HG03060 (cell line): ENCODE measurements around the gene AP3B2.
A peak's percentile ranks its signal among the peaks of the same experiment; 100 is the strongest.
"Not testable (repeated sequence)": the region's sequence is repeated elsewhere in the genome, so short reads cannot be mapped to it uniquely, and the experiment has no call there.

Experiments used
- ATAC-seq: cut with Tn5 transposase; IDR thresholded peaks from one replicate; pipeline ENCODE4 v1.9.1; 2021; ENCODE audit warnings: low read depth, moderate number of reproducible peaks; ENCODE audit not compliant: unreplicated experiment

Gene AP3B2, protein sequence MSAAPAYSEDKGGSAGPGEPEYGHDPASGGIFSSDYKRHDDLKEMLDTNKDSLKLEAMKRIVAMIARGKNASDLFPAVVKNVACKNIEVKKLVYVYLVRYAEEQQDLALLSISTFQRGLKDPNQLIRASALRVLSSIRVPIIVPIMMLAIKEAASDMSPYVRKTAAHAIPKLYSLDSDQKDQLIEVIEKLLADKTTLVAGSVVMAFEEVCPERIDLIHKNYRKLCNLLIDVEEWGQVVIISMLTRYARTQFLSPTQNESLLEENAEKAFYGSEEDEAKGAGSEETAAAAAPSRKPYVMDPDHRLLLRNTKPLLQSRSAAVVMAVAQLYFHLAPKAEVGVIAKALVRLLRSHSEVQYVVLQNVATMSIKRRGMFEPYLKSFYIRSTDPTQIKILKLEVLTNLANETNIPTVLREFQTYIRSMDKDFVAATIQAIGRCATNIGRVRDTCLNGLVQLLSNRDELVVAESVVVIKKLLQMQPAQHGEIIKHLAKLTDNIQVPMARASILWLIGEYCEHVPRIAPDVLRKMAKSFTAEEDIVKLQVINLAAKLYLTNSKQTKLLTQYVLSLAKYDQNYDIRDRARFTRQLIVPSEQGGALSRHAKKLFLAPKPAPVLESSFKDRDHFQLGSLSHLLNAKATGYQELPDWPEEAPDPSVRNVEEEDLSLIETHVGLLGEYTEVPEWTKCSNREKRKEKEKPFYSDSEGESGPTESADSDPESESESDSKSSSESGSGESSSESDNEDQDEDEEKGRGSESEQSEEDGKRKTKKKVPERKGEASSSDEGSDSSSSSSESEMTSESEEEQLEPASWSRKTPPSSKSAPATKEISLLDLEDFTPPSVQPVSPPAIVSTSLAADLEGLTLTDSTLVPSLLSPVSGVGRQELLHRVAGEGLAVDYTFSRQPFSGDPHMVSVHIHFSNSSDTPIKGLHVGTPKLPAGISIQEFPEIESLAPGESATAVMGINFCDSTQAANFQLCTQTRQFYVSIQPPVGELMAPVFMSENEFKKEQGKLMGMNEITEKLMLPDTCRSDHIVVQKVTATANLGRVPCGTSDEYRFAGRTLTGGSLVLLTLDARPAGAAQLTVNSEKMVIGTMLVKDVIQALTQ

DNA sequence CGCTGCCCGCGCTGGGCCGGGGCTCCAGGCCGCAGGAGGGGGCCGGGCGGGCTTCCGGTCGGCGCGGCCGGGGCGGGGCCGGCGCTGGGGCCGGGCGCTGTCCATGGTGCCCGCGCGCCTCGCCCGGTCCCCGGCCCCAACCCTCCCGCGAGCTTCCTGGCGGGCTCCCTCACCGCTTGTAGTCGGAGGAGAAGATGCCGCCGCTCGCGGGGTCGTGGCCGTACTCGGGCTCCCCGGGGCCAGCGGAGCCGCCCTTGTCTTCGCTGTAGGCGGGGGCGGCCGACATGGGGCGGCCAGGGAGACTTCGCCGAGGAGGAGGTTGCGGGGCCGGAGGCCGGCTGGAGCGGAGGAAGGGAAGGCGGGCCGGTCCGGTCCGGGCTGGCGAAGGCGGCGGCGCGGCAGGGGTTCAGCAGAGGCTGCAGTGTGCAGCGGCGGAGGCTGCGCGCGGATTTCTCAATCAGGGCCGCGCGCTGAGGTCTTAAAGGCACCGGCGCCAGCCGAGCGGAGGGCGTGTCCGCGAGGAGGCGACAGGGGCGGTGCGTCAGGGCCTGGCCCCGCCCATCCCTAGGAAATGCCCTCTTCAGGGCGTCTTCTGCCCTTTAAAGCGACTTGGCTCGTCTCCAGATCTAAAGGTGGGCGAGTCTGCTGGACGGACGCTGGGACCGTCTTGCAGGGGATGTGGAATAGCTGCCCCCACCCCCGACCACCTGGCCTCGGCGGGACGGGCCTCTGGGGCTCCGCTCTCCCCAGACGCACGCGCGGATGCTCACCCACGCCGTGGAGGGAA, at the start of gene AP3B2:
Gene AP3B2, minus strand, starts transcription at position 455 of the 787 bp plus-strand sequence. Its CDS starts 169 bp downstream, at position 286.
- no peak for ATAC-seq

DNA sequence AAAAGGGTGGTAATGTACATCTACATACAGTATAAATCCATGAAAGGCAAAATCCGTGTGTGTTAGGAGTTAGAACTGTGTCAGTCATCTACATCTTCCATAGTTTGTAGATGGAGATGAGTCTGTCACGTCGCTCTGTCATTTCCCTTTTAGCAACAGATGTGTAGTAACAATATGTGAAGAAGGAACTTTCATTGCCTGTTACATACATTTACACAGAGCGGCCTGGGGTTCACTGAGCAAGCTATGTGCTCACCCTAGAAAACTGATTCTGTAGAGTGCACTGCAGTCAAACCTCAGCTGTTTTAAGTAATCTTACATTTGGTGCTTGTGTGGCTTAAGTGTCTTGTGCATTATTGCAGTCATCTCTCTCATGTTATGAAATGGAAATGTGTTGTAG, 41.6 kb upstream of the AP3B2 start:
- no peak for ATAC-seq

DNA sequence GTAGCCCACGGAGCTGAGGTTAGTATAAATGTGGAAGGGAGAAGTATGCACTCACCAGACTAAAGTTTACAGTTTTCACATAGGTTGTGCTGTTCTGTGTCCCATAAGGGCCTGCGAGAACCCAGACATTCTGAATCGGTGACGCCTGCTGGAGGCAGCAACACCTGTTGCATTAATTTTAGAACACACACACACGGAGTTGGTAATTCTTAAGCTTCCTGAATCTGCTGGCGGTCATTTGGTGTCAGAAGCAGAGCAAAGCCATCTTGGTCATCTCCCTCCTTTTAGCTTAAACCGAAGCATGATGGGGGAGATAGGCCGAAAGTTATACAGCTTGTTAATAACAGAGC, 41.1 kb upstream of the AP3B2 start:
- peak; percentile 19 for ATAC-seq

DNA sequence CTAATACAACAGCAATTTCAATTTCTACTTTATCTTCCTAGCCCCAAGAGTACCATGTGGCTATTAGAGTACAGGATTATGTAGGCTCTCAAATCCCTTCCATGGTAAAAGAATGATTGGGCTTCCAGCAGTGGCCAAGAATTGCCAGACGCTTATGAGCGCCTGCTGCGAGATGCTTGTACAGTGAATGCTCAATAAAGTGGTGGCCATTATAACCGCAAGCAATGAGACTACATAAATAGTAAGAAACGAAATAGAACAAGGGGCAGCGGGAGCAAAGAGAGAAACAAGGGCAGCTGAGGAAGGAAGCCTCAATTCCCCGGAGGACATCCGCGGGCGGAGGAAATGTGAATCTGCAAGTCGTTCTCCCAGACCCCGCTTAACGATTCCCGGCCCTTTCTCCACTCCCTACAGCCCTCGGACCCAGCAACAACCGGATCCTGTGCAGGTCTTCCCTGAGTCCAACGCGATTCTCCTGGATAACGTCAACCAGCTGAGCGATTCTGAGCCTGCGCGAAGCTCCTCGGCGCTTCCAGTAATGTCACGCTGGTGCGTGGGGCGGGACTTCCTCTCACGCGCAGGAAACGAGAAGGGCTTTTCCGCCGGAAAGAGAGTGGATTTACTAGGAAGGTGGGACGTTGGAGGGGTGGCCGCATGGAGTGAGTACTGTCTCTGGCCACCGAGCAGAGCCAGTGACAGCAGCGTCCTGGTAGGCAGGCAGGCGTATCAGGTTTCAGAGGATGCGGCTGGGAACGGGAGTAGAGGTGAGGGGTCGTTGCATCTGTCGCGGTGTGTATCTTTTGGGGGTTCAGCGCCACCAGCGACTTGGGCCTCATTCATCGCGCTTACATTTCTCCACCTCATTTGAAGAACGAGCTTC, 40.5 kb upstream of the AP3B2 start:
- ATAC-seq, result peak; percentile 91

DNA sequence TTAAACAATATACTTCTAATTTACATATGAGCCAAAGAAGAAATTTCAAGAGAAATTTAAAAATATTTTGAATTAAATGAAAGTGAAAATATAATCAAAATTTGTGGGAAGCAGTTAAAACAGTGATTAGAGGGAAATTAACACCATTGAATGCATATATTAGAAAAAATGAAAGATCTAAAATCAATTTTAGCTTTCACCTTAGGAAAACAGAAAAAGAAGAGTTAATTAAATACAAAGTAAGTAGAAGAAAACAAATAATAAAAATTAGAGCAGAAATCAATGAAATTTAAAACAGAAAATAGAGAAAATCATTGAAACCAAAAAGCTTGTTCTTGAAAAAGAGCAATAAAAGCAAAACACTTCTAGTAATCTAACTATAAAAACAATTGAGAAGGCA, 38.6 kb upstream of the AP3B2 start:
- no peak for ATAC-seq

DNA sequence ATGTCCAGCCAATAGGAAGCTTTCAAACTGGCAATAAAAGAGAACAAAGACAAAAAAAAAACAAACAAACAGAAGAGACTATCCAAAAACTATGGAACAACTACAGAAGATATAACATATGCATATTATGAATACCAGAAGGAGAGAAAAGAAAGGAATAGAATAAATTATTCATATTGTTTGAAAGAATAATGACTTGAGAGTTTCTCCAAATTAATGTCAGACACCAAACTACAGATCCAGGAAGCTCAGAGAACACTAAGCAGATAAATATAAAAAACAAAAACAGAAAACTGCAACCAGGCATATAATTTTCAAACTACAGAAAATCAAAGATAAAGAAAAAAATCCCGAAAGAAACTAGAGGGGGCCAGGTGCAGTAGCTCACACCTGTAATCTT, 34.1 kb upstream of the AP3B2 start:
- no peak for ATAC-seq

DNA sequence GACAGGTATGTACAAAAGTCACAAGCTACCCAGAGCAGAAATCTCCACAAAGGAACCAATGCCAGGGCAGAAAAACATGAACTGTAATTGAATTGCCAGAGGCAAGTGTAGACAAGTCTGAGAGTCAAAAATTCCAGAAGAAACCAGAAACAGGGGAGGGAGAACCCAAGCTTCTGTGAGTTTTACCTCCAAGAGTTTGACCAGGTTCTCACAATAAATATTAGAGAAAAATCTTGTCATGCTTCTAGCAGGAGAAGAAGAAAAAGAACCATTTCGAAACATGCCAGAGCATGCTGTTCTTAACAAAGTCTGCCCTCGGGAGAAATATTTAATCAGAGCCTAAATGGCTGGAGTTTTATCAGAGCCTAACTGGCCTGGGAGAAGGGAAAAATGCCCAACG, 32.5 kb upstream of the AP3B2 start:
- ATAC-seq, result no peak

DNA sequence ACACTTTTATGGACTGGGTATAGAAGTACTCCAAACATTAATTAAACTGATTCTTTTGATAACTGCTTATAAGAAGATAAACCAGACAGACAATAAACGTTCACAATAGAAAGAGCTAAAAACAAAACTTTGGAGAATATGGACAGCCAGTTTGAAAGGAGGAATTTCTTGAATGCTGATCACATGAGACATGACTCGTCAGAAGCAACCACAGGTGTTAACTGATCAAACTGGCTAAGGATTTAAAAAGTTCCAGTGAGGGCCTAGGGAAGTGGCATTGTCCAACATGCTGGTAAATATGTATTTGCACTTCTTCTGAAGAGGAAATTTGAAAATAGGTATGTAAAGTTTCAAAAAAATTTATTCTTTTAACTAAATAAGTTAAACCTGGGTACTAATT, 29.4 kb upstream of the AP3B2 start:
- no peak for ATAC-seq

DNA sequence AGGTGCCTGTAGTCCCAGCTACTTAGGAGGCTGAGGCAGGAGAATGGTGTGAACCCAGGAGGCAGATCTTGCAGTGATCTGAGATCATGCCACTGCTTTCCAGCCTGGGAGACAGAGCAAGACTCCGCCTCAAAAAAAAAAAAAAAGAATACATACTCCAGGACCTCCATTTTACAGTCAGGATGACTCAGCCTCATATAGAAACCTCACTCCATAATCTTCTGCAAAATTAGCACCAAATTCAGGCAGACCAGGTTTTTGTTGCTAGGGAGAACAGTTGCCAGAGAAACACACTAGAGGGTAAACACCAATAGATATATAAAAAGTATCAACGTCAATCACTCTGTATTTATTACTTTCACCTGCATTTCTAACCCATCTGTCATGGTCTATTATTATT, 28.3 kb upstream of the AP3B2 start:
- ATAC-seq, result no peak

DNA sequence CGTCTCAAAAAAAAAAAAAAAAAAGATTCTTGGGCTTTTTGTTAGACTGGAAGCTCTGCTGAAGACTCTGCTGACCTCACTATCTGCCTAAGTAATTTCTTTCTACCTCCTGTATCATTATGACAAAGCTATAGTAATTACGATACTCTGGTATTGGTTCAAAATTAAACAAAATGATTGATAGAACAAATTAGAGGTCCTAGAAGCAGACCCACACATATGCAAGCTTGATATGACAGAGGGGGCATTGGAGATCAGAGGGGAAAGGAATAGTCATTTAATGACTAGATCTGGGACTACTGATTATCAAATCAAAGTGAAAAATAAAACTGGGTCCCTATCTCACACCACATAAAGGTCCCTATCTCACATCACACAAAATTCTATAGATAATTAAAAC, 21.9 kb upstream of the AP3B2 start:
- no peak for ATAC-seq

DNA sequence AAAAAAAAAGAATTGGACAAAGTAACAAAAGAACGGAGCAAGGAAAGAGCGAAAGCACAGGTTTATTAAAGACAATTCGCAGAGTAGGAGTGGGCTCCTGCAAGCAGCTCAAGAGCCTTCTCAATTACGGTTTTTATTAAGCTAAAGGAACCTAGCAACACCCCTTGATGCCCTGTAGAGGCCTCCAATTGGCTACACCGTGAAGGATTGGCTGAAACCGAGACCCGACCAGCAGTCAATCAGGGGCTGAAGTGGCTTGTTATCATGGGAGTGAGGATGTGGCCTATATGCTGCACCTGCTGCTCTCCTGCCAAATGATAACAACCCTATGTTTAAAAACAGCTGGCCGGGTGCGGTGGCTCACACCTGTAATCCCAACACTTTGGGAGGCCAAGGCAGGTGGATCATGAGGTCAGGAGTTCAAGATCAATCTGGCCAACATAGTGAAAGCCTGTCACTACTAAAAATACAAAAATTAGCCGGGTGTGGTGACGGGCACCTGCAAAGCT, 20.4 kb upstream of the AP3B2 start:
- no peak for ATAC-seq

DNA sequence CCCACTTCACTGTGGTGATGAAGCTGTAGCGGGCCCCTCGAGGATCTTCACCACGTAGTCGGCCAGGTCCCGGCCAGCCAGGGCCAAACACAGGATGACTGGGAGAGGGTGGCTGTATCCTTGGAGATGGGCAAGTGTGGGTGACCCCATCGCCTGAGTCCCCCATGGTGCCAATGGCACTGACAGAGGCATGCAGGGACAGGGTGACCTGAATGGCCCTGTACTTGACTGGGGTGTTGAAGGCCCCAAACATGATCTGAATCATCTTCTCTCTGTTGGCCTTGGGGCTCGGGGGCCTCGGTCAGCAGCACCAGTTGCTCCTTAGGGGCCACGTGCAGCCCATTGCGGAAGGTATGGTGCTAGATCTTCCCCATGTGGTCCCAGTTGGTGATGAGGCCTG, 17.1 kb upstream of the AP3B2 start:
- ATAC-seq, result no peak

DNA sequence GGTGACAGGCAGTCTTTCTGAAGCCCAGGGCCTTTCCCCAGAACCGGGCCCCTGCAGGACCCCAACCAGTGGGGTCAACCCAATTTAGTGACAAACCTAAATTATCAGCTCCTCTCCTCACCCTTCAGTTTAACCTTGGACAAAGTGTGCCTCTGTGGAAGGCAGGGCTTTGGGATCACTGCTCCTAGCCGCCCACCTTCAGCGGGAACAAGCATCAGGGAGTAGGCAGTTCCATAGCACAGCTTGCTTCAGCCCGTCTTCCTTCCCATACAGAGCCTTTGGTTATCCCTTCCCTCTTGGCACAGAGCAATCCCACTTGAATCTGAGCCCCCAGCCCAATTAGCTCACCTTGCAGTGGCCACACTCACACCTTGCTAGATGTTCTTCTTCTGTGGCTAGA, 5.3 kb upstream of the AP3B2 start:
- no peak for ATAC-seq

DNA sequence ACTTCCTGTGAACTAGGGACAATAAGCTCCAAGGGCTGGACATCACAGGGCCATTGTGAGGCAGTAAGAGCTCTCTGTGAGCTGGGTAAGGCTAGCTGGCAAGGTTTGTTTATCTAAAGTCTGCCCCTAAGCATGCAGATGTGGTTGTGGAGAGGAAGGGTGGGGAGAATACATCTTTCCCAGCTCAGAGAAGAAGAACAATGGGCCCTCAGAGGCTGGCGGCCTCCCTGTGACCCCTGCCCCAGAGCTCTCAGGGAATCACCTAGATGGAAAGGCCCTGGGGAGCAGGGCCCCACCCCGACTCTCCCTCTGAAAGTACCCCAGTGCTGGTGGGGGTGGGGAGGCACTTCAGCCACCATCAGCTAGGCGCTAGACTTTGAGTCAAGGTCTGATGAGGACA, 4.3 kb upstream of the AP3B2 start:
- no peak for ATAC-seq

DNA sequence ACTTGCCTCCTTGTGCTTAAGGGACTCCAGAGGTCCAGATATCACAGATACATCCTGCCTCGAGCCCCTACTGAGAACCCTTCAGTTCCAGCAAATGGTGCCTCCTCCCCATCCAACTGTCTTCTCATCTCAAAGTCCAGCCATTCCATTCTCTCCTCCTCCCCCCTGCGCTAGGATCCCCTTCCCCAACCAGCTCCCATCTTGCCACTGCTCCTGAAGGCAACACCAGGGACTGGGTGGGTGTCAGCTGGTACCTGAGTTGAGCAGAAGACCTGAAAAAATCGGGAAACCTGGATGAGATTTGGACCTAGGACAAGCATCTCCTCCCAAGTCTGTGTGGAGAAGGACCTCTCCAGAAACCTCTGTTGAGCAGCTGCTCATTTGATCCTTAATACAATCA, 2.4 kb upstream of the AP3B2 start:
- ATAC-seq, result no peak

DNA sequence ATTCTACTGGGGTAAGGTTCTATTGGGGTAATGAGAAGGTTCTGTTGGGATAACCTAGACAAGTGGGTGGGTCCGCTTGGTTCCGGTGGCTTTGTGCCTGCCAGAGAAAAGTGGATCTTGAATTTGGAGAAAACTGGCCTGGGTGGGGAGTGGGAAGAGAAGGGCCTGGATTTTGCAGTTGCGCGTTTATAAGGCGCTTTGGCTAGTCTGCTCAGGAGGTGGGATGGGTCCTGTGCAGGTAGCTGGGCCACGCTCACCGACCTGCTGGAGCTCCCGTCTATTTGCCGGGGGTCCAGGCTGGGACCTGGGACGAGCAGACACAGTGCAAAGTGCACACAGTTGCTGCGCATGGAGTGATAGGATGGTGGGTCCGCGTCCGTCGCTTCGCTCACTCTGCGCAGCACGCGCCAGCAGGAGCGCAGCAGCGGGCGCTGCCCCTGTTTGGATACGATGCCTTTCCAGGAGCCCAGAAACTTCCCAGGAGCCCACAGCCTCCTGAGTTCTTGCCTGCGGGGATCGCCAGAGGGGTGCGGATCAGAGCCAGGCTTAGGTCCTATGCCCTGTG, 1.3 kb upstream of the AP3B2 start:
- ATAC-seq, result no peak

DNA sequence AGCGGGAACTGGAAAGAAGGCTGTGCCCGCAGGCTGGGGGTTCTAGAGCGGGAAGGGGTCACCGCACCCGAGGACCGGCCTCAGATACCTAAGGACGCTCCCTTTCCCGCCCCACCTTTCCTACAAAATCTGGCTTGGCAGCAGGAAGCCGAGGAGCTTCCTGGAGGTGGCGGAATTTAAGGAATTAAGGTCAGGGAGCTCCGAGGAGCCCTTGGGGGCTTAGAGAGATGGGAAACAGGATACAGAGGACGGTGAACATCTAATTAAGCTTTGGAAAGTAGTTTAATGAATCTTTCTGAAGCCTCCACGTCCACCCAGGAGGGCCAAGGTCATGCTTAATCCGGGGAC, 507 bp upstream of the AP3B2 start:
- ATAC-seq, result no peak

DNA sequence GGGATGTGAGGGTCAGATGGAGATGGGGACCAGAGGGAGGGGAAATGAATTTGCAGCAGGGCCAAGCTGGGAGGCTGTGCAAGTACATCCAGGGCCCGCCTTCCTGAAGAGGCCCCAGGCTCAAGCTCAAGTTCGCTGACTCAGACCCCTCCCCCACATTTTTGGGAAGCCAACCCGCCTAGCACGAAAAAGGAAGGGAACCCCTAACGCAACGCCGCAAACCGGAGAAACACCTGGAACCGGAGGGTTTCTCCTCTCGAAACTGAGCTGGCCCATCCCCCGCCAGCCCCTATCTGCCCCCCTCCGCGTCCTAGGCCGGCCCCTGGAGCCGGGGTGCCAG, 624 bp downstream of the AP3B2 start:
- ATAC-seq, result no peak

DNA sequence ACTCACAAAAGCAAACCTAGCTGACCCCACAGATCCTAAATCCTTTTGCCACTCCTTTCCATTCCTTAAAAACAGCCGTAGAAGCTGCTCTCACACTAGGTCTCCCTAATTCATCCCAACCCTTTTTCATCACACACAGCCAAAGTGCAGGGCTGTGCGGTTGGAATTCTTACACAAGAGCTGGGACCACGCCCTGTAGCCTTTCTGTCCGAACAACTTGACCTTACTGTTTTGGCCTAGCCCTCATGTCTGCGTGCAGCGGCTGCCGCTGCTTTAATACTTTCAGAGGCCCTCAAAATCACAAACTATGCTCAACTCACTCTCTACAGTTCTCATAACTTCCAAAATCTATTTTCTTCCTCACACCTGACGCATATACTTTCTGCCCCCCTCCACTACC, 3.8 kb downstream of the AP3B2 start:
- not testable (repeated sequence) for ATAC-seq
